DND-41 (cell line): ENCODE data around the gene JADE2.

Experiments
- CTCF ChIP-seq: IDR thresholded peaks from 2 replicates; pipeline ENCODE4 v1.5.1; 2012; ENCODE audit warnings: borderline replicate concordance, low read length, moderate library complexity, mild to moderate bottlenecking; ENCODE audit not compliant: poor library complexity, severe bottlenecking; ENCODE audit errors: extremely low read depth
- EZH2 ChIP-seq: IDR thresholded peaks from 3 replicates; pipeline ENCODE4 v1.6.1; 2012; ENCODE audit warnings: borderline replicate concordance, low read depth, mild to moderate bottlenecking, moderate library complexity, low read length, inconsistent platforms; ENCODE audit not compliant: severe bottlenecking

GRCh38 chr5:134594797-134595457 lies 69.5 kb downstream of the JADE2 start:
- TF ChIP-seq CTCF (no peak), EZH2 (no peak)
